Neural cell (in vitro differentiated cells): ENCODE results near the gene CCDC85C. TPM values are rescaled to one million over a fixed set of nuclear protein-coding genes. Genes with fewer than 3 reads are reported as not detected.

ENCODE experiments used
- H2AFZ ChIP-seq: fragments of 200-600, 300-800 bp; sonication (generic), shearing (Covaris generic); 2 replicates; pipeline ENCODE4 v1.6.0; 2014; ENCODE audit warnings: low read depth, mild to moderate bottlenecking, antibody characterized with exemption, low read length, moderate library complexity
- H3F3A ChIP-seq: fragments of 200-600 bp; shearing (Covaris generic); 2 replicates; pipeline ENCODE4 v1.6.1; 2016; ENCODE audit warnings: mild to moderate bottlenecking, moderate library complexity, mixed read lengths, antibody characterized with exemption, low read length; ENCODE audit not compliant: insufficient read depth, poor library complexity, severe bottlenecking
- H3K27ac ChIP-seq: fragments of 200-600, 300-800 bp; sonication (generic), shearing (Covaris generic); 2 replicates; pipeline ENCODE4 v1.5.1; 2014; ENCODE audit warnings: mild to moderate bottlenecking, low read length, moderate library complexity
- H3K27me3 ChIP-seq: fragments of 300-800, 200-600 bp; sonication (generic), shearing (Covaris generic); 2 replicates; pipeline ENCODE4 v1.6.0; 2014; ENCODE audit warnings: mild to moderate bottlenecking, low read depth, low read length, moderate library complexity; ENCODE audit not compliant: insufficient read depth
- H3K36me3 ChIP-seq: fragments of 300-800, 200-600 bp; sonication (generic), shearing (Covaris generic); 2 replicates; pipeline ENCODE4 v1.5.1; 2014; ENCODE audit warnings: mild to moderate bottlenecking, antibody characterized with exemption, low read length, moderate library complexity; ENCODE audit not compliant: insufficient read depth
- H3K4me2 ChIP-seq: fragments of 300-800, 200-600 bp; sonication (generic), shearing (Covaris generic); 2 replicates; pipeline ENCODE4 v1.6.0; 2014; ENCODE audit warnings: mild to moderate bottlenecking, low read length
- H3K4me3 ChIP-seq: fragments of 300-800, 200-600 bp; sonication (generic), shearing (Covaris generic); 2 replicates; pipeline ENCODE4 v1.5.1; 2014; ENCODE audit warnings: mild to moderate bottlenecking, low read length, moderate library complexity
- H3K79me2 ChIP-seq: fragments of 200-600 bp; shearing (Covaris generic); replicated peaks from 2 replicates; pipeline ENCODE4 v1.6.0; 2014; ENCODE audit warnings: mild to moderate bottlenecking, low read length, moderate library complexity; ENCODE audit not compliant: insufficient read depth
- H3K9ac ChIP-seq: fragments of 300-800, 200-600 bp; sonication (generic), shearing (Covaris generic); 2 replicates; pipeline ENCODE4 v1.6.1; 2016; ENCODE audit warnings: mild to moderate bottlenecking, low read length, mixed read lengths
- H3K9me2 ChIP-seq: fragments of 200-600 bp; shearing (Covaris generic); 2 replicates; pipeline ENCODE4 v1.6.1; 2016; ENCODE audit warnings: mild to moderate bottlenecking, low read length, mixed read lengths; ENCODE audit not compliant: insufficient read depth
- H3K9me3 ChIP-seq: fragments of 200-600, 300-800 bp; sonication (generic), shearing (Covaris generic); 2 replicates; pipeline ENCODE4 v1.6.1; 2016; ENCODE audit warnings: mild to moderate bottlenecking, mixed run types, low read length, moderate library complexity, mixed read lengths
- H4K20me1 ChIP-seq: fragments of 200-600 bp; shearing (Covaris generic); 2 replicates; pipeline ENCODE4 v1.6.1; 2016; ENCODE audit warnings: mild to moderate bottlenecking, mixed run types; ENCODE audit not compliant: insufficient read depth
- CTCF ChIP-seq: fragments of 450-650 bp; IDR thresholded peaks from 2 replicates; pipeline ENCODE4 v1.5.1; 2014; ENCODE audit warnings: antibody characterized with exemption, mild to moderate bottlenecking, moderate library complexity; ENCODE audit not compliant: poor library complexity, severe bottlenecking
- EP300 ChIP-seq: fragments of 450-650 bp; conservative IDR thresholded peaks from 2 replicates; pipeline ENCODE4 v1.6.1; 2014; ENCODE audit warnings: antibody characterized with exemption, mild to moderate bottlenecking, moderate library complexity; ENCODE audit not compliant: poor library complexity, severe bottlenecking
- EZH2 ChIP-seq: fragments of 200-600, 300-800 bp; shearing (Covaris generic), sonication (generic); IDR thresholded peaks from 2 replicates; pipeline ENCODE4 v1.6.1; 2014; ENCODE audit warnings: antibody characterized with exemption, low read length, borderline replicate concordance, mild to moderate bottlenecking; ENCODE audit not compliant: insufficient read depth, poor library complexity, severe bottlenecking
- MXI1 ChIP-seq: fragments of 450-650 bp; conservative IDR thresholded peaks from 2 replicates; pipeline ENCODE4 v1.6.1; 2014; ENCODE audit warnings: antibody characterized with exemption, mild to moderate bottlenecking; ENCODE audit not compliant: poor library complexity, severe bottlenecking
- POLR2AphosphoS5 ChIP-seq: IDR thresholded peaks from 2 replicates; pipeline ENCODE4 v1.6.1; 2012
- RAD21 ChIP-seq: fragments of 450-650 bp; conservative IDR thresholded peaks from 2 replicates; pipeline ENCODE4 v1.6.1; 2014; ENCODE audit warnings: antibody characterized with exemption, mild to moderate bottlenecking, moderate library complexity
- REST ChIP-seq: IDR thresholded peaks from 2 replicates; pipeline ENCODE4 v1.6.1; 2012; ENCODE audit warnings: borderline replicate concordance
- SMC3 ChIP-seq: fragments of 450-650 bp; conservative IDR thresholded peaks from 2 replicates; pipeline ENCODE4 v1.6.1; 2014; ENCODE audit warnings: antibody characterized with exemption, mild to moderate bottlenecking, moderate library complexity; ENCODE audit not compliant: poor library complexity
- TAF1 ChIP-seq: IDR thresholded peaks from 2 replicates; pipeline ENCODE4 v1.6.1; 2012; ENCODE audit warnings: low read depth
- polyA plus RNA-seq: library from polyadenylated mRNA; depleted of rRNA; stranded (reverse); fragments of >200 nt; gene quantifications from 2 replicates; pipeline ENCODE4 v1.2.3, GENCODE V29; 2014

The CCDC85C gene
- polyA plus RNA-seq, 1 donor from 2014 or later, result 24.8 TPM

DNA sequence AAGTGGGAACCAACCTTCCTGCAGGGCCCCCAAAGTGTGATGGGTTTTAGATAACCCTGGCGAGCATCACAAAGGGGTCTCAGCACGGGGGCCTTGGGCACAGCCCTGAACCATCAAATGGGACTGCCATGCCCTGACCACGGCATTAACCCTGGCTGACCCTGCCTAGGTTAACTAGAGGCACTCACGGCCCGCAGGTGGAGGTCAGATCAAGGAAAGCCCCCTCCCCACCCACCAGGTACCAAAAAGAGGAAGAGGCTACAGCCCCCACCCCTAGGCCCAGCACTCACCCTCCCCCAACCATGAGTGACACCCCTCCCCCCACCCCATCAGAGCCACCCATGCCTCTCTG lies 80.3 kb downstream of the CCDC85C start:
- H3F3A ChIP-seq, result no peaks in the 10 kb centered on the region
- no peaks in the 10 kb centered on the region for H3K9me3 ChIP-seq
- no peak overlapping the region for H3K4me3 ChIP-seq
- H4K20me1 ChIP-seq, result no peaks in the 10 kb centered on the region
- no peaks in the 10 kb centered on the region for H3K36me3 ChIP-seq
- no peak overlapping the region for H3K27ac ChIP-seq
- no peak for TF ChIP-seq REST
- TF ChIP-seq EZH2, result no peak
- TF ChIP-seq RAD21, result no peak
- no peak for TF ChIP-seq MXI1
- TF ChIP-seq EP300, result no peak
- no peak for TF ChIP-seq POLR2AphosphoS5
- TF ChIP-seq SMC3, result no peak
- TF ChIP-seq CTCF, result no peak
- no peak for TF ChIP-seq TAF1
- no peak overlapping the region for H3K4me2 ChIP-seq
- H3K27me3 ChIP-seq, result no peaks in the 10 kb centered on the region
- peaks cover 3% of the 10 kb centered on the region for H3K79me2 ChIP-seq
- no peak overlapping the region for H3K9ac ChIP-seq
- H3K9me2 ChIP-seq, result no peaks in the 10 kb centered on the region
- H2AFZ ChIP-seq, result no peak overlapping the region

DNA sequence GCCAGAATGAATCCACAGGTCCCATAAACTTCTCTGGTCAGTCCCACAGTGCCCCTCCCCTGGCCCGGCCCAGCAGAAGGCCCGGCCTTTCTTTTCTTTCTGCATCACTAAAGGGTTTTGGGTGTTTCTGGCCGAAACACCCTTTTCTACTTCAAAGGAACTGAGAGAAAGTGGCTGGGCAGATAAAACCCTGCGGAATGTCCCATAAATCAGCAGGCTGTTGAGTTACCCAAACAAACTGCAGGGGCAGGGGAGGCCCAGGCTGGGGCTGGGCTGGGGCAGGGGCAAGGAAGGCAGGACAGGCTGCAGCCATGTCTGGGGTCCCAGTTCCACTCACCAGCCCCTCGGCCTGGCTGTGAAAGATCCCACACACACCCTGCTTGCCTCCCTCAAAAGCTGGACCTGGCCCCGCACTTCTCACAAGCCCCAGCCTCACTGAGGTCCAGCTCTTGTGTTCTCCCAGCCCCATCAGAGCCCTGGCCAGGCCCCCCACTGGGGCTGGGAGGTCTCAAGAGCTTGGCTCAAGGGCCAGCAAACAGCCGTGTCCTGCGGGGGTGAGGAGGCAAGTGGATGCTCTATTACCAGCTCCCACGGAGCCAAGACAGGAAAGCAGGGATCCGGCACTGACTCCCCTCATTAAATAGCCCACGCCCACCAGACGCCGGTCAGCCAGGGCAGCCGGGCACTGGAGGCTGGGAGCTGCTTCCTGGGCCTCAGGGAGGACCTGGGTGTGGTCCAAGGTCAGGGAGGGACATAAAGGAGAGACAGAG lies 80.9 kb downstream of the CCDC85C start:
- H3F3A ChIP-seq, result no peaks in the 10 kb centered on the region
- no peak overlapping the region for H3K4me3 ChIP-seq
- no peak overlapping the region for H3K27ac ChIP-seq
- H3K9me3 ChIP-seq, result no peaks in the 10 kb centered on the region
- H3K9ac ChIP-seq, result no peak overlapping the region
- H2AFZ ChIP-seq, result no peak overlapping the region
- no peaks in the 10 kb centered on the region for H3K27me3 ChIP-seq
- H4K20me1 ChIP-seq, result no peaks in the 10 kb centered on the region
- H3K4me2 ChIP-seq, result no peak overlapping the region
- H3K9me2 ChIP-seq, result no peaks in the 10 kb centered on the region
- no peak for TF ChIP-seq MXI1
- TF ChIP-seq EZH2, result no peak
- TF ChIP-seq TAF1, result no peak
- TF ChIP-seq CTCF, result no peak
- no peak for TF ChIP-seq REST
- no peaks in the 10 kb centered on the region for H3K36me3 ChIP-seq
- H3K79me2 ChIP-seq, result peaks cover 5% of the 10 kb centered on the region
